Natural killer cell (primary cell): Measurements from ENCODE around the gene AUTS2. TPM values are rescaled to one million over a fixed set of nuclear protein-coding genes. Genes with fewer than 3 reads are reported as not detected.

Experiments
- ATAC-seq, 3 donors: fragments of 150-1000 bp in 2 of 3; fragments of 200-7000 bp in 1 of 3; cut with Tn5 transposase; 1 replicate in 1 of 3; 2 replicates in 2 of 3; pipeline ENCODE4 v1.10.0; 2021; ENCODE audit warnings: mild to moderate bottlenecking in 2 of 3, moderate library complexity in 2 of 3
- DNase-seq, 2 donors: peaks; one replicate each; pipeline versions ENCODE4 v3.0.0 to v3.0.0-alpha.2; 2013 to 2021; ENCODE audit warnings: mixed read lengths in 1 of 2
- H3K27ac ChIP-seq: one replicate; pipeline ENCODE4 v1.5.1; 2013; ENCODE audit warnings: mild to moderate bottlenecking, low read length
- H3K27me3 ChIP-seq: one replicate; pipeline ENCODE4 v1.6.1; 2013; ENCODE audit warnings: low read length; ENCODE audit not compliant: control insufficient read depth, insufficient read depth
- H3K36me3 ChIP-seq: one replicate; pipeline ENCODE4 v1.6.1; 2013; ENCODE audit warnings: low read length; ENCODE audit not compliant: control insufficient read depth, insufficient read depth
- H3K4me1 ChIP-seq: one replicate; pipeline ENCODE4 v1.6.1; 2013; ENCODE audit warnings: low read length; ENCODE audit not compliant: control insufficient read depth, insufficient read depth
- H3K4me3 ChIP-seq: one replicate; pipeline ENCODE4 v1.5.1; 2013; ENCODE audit warnings: low read length
- H3K9me3 ChIP-seq: one replicate; pipeline ENCODE4 v1.6.1; 2013; ENCODE audit warnings: low read length; ENCODE audit not compliant: control insufficient read depth, insufficient read depth
- H3K27ac Mint-ChIP-seq, 2 donors: one replicate each; pipeline ENCODE4 v1.8.0; 2022; ENCODE audit warnings: mild to moderate bottlenecking in 2 of 2, mixed read lengths in 2 of 2, moderate library complexity in 1 of 2
- H3K27me3 Mint-ChIP-seq, 2 donors: one replicate each; pipeline ENCODE4 v1.8.0; 2022; ENCODE audit warnings: low read depth in 2 of 2, mixed read lengths in 2 of 2
- H3K36me3 Mint-ChIP-seq: one replicate; pipeline ENCODE4 v1.8.0; 2022; ENCODE audit warnings: mixed read lengths
- H3K4me1 Mint-ChIP-seq, 2 donors: one replicate each; pipeline ENCODE4 v1.8.0; 2022; ENCODE audit warnings: mixed read lengths in 2 of 2
- H3K4me3 Mint-ChIP-seq: one replicate; pipeline ENCODE4 v1.8.0; 2022; ENCODE audit warnings: mild to moderate bottlenecking, moderate library complexity, mixed read lengths
- H3K9me3 Mint-ChIP-seq, 2 donors: one replicate each; pipeline ENCODE4 v1.8.0; 2022; ENCODE audit warnings: mixed read lengths in 2 of 2
- CTCF ChIP-seq: fragments of 200-600 bp; IDR thresholded peaks from one replicate; pipeline ENCODE4 v1.8.0; 2022; ENCODE audit warnings: antibody characterized with exemption
- WGBS: methylation state at CpG from one replicate; pipeline ENCODE4 v1.1.7; 2013; ENCODE audit warnings: missing lambda C conversion rate; ENCODE audit not compliant: insufficient coverage; 5-methylcytosine and 5-hydroxymethylcytosine counted together
- intact Hi-C: fragments of 100-400 bp; cut with micrococcal nuclease; formaldehyde crosslinking; loops from one replicate; pipeline ENCODE4 v1.14.2; 2022
- total RNA-seq, 4 donors: library from RNA; stranded (reverse); fragments of 120-200 nt in 1 of 4; gene quantifications; one replicate each; pipeline versions ENCODE4 v1.2.3 to v1.2.4, GENCODE V29; 2013 to 2022

The AUTS2 gene
- total RNA-seq, 3 donors from 2014 or later (not counting 1 experiment from before 2014, with no cell fraction given): 147 to 197 (median 155) TPM

GRCh38 chr7:70559815-70560214 is 961.5 kb downstream of the AUTS2 start:
- ATAC-seq (no peak), DNase-seq (no peak)
- intact Hi-C loops: no loop called here
- Mint-ChIP-seq H3K4me3 (no peak overlapping the region), H3K4me1 (peaks cover 0 to 4% of the 10 kb centered on the region in 2 donors), H3K27me3 (no peaks in the 10 kb centered on the region), H3K27ac (no peak overlapping the region), H3K36me3 (no peaks in the 10 kb centered on the region), H3K9me3 (no peaks in the 10 kb centered on the region)
- Histone ChIP-seq H3K27me3 (no peaks in the 10 kb centered on the region), H3K27ac (no peak overlapping the region), H3K4me1 (no peaks in the 10 kb centered on the region), H3K4me3 (no peak overlapping the region), H3K36me3 (no peaks in the 10 kb centered on the region), H3K9me3 (no peaks in the 10 kb centered on the region)
- 94% methylated on average over 5 of the region's 5 CpGs for WGBS
- TF ChIP-seq CTCF: no peak

- intact Hi-C loops: no loop called here
- H3K36me3 Mint-ChIP-seq: no peaks in the 10 kb centered on the region
- DNase-seq (no peak), ATAC-seq (no peak)
- Histone ChIP-seq H3K4me1 (no peaks in the 10 kb centered on the region), H3K36me3 (no peaks in the 10 kb centered on the region), H3K4me3 (no peak overlapping the region), H3K27ac (no peak overlapping the region), H3K9me3 (no peaks in the 10 kb centered on the region), H3K27me3 (no peaks in the 10 kb centered on the region)
- no peak overlapping the region for H3K27ac Mint-ChIP-seq
- no peak overlapping the region for H3K4me3 Mint-ChIP-seq
- 100% methylated on average over 1 of the region's 2 CpGs for WGBS
- peaks cover 0 to 4% of the 10 kb centered on the region in 2 donors for H3K4me1 Mint-ChIP-seq
- no peak for TF ChIP-seq CTCF
- no peaks in the 10 kb centered on the region for H3K9me3 Mint-ChIP-seq
- H3K27me3 Mint-ChIP-seq: no peaks in the 10 kb centered on the region
These were observed 965.7 kb downstream of the AUTS2 start for GRCh38 chr7:70563960-70564359.

- WGBS: 94% methylated on average over 4 of the region's 4 CpGs
These were observed 967.6 kb downstream of the AUTS2 start for GRCh38 chr7:70565721-70566370.

More at GRCh38 chr7:70565721-70566370, 967.6 kb downstream of the AUTS2 start:
- TF ChIP-seq CTCF: no peak
- no peaks in the 10 kb centered on the region for H3K36me3 ChIP-seq
- Mint-ChIP-seq H3K4me1 (peaks cover 0 to 9% of the 10 kb centered on the region in 2 donors), H3K27ac (no peak overlapping the region), H3K9me3 (no peaks in the 10 kb centered on the region), H3K27me3 (no peaks in the 10 kb centered on the region), H3K36me3 (no peaks in the 10 kb centered on the region), H3K4me3 (no peak overlapping the region)
- H3K4me3 ChIP-seq: no peak overlapping the region
- intact Hi-C loops: no loop called here
- no peaks in the 10 kb centered on the region for H3K27me3 ChIP-seq
- DNase-seq: no peak
- no peaks in the 10 kb centered on the region for H3K4me1 ChIP-seq
- ATAC-seq: no peak
- no peak overlapping the region for H3K27ac ChIP-seq
- H3K9me3 ChIP-seq: no peaks in the 10 kb centered on the region
